RWPE1 (cell line): ENCODE results near the gene FUT3.

ENCODE experiments used
- CTCF ChIA-PET: fragments of 350-600 bp; sonication (Branson Sonifier 250); formaldehyde crosslinking; extraction: SDS; loops from one replicate; lab custom pipeline; 2021; lab: Yijun Ruan, JAX
- POLR2A ChIA-PET: fragments of 400-600 bp; formaldehyde crosslinking; extraction: SDS; loops from one replicate; lab custom pipeline; 2020; ENCODE audit warnings: antibody characterized with exemption; ENCODE audit not compliant: low non-redundant PET; lab: Yijun Ruan, JAX
- DNase-seq: peaks from one replicate; pipeline ENCODE4 v3.0.0; 2012; ENCODE audit warnings: low spot score
- H3K27ac ChIP-seq: fragments of 450-650 bp; 2 replicates; pipeline ENCODE4 v1.5.1; 2017
- CTCF ChIP-seq: fragments of 450-650 bp; conservative IDR thresholded peaks from 2 replicates; pipeline ENCODE4 v1.5.1; 2017; ENCODE audit warnings: low read depth, mild to moderate bottlenecking

Gene FUT3

GRCh38 chr19:5828661-5829566, 22.3 kb downstream of the FUT3 start:
- H3K27ac ChIP-seq, result peak overlapping the region; percentile 89
- no peak for DNase-seq
- ChIA-PET POLR2A (interaction anchor here (0.5 to 1.9 kb wide), 6 partner anchors 12 to 113 kb away, joined by 3 to 14 read pairs (median 4); partner anchors contain the start of genes CAPS and NDUFA11), CTCF (interaction anchor here (1.1 to 1.5 kb wide), 3 partner anchors 25 to 31 kb away, joined by 3 to 11 read pairs (median 5); no protein-coding TSS in a partner anchor)
- no peak for TF ChIP-seq CTCF

GRCh38 chr19:5827891-5828660, 23.2 kb downstream of the FUT3 start:
- ChIA-PET CTCF (interaction anchor here (0.5 to 1.5 kb wide), 5 partner anchors 17 to 1513 kb away, joined by 3 to 11 read pairs (median 4); no protein-coding TSS in a partner anchor), POLR2A (interaction anchor here (0.5 to 1.9 kb wide), 7 partner anchors 13 to 112 kb away, joined by 3 to 14 read pairs (median 3); partner anchors contain the start of gene NDUFA11)
- peak overlapping the region; percentile 89 for H3K27ac ChIP-seq
- DNase-seq, result peak; percentile 98
- TF ChIP-seq CTCF, result no peak

GRCh38 chr19:5827342-5827890, 23.8 kb downstream of the FUT3 start:
- H3K27ac ChIP-seq, result peak overlapping the region; percentile 89
- ChIA-PET POLR2A (interaction anchor here (0.6 to 1.9 kb wide), 5 partner anchors 14 to 82 kb away, joined by 3 to 14 read pairs (median 4); partner anchors contain the start of gene NDUFA11), CTCF (interaction anchor here (0.5 to 1.5 kb wide), 6 partner anchors 18 to 1514 kb away, joined by 3 to 11 read pairs (median 4); no protein-coding TSS in a partner anchor)
- DNase-seq, result no peak
- TF ChIP-seq CTCF, result no peak

- DNase-seq, result peak; percentile 67
- peak overlapping the region; percentile 89 for H3K27ac ChIP-seq
- ChIA-PET CTCF (interaction anchor here (1.1 to 1.6 kb wide), 4 partner anchors 18 to 23 kb away, joined by 3 to 11 read pairs (median 4); no protein-coding TSS in a partner anchor), POLR2A (no interaction called here)
- peak; percentile 27; the same call in 1 of the 2 replicates for TF ChIP-seq CTCF
Measured at GRCh38 chr19:5826531-5827341, 24.5 kb downstream of the FUT3 start.

- TF ChIP-seq CTCF, result no peak
- no peak for DNase-seq
- CTCF ChIA-PET, result interaction anchor here (1.6 to 3.2 kb wide), 2 partner anchors 21 kb away, joined by 5 to 20 read pairs; partner anchors contain the start of gene NRTN
- POLR2A ChIA-PET, result interaction anchor here (0.6 kb wide), 2 partner anchors 21 to 49 kb away, joined by 4 to 7 read pairs; no protein-coding TSS in a partner anchor
- H3K27ac ChIP-seq, result peak overlapping the region; percentile 32
Measured at GRCh38 chr19:5825178-5825577, 26.1 kb downstream of the FUT3 start.
